Measurements from ENCODE around the gene PAX5. TPM values are rescaled to one million over a fixed set of nuclear protein-coding genes. Genes with fewer than 3 reads are reported as not detected.
"Not testable (repeated sequence)": the region's sequence is repeated elsewhere in the genome, so short reads cannot be mapped to it uniquely, and the experiment has no call there.

The PAX5 gene
- total RNA-seq, 1 donor from 2014 or later, result 1.3 TPM

GRCh38 chr9:37060833-37061232 lies 26.8 kb upstream of the PAX5 start:
- no peak for TF ChIP-seq CTCF (IDR thresholded peaks at IDR 0.05; ENCODE audit: unreplicated experiment)
- Mint-ChIP-seq H3K9me3 (ENCODE audit: unreplicated experiment) (no peaks in the 10 kb centered on the region), H3K4me3 (ENCODE audit: unreplicated experiment) (no peak overlapping the region), H3K27me3 (ENCODE audit: unreplicated experiment) (no peaks in the 10 kb centered on the region), H3K36me3 (ENCODE audit: low read depth, unreplicated experiment) (no peaks in the 10 kb centered on the region), H3K27ac (ENCODE audit: unreplicated experiment) (no peak overlapping the region), H3K4me1 (ENCODE audit: unreplicated experiment) (no peaks in the 10 kb centered on the region)
- no peak for DNase-seq (ENCODE audit: low spot score)

GRCh38 chr9:37056046-37056920 lies 22.2 kb upstream of the PAX5 start:
- Mint-ChIP-seq H3K4me1 (ENCODE audit: unreplicated experiment) (no peaks in the 10 kb centered on the region), H3K9me3 (ENCODE audit: unreplicated experiment) (no peaks in the 10 kb centered on the region), H3K36me3 (ENCODE audit: low read depth, unreplicated experiment) (no peaks in the 10 kb centered on the region), H3K27me3 (ENCODE audit: unreplicated experiment) (peaks cover 3% of the 10 kb centered on the region), H3K4me3 (ENCODE audit: unreplicated experiment) (no peak overlapping the region), H3K27ac (ENCODE audit: unreplicated experiment) (no peak overlapping the region)
- DNase-seq (ENCODE audit: low spot score), result no peak
- no peak for TF ChIP-seq CTCF (IDR thresholded peaks at IDR 0.05; ENCODE audit: unreplicated experiment)

- H3K27ac Mint-ChIP-seq (ENCODE audit: unreplicated experiment); DNase-seq (ENCODE audit: low spot score); H3K4me3 Mint-ChIP-seq (ENCODE audit: unreplicated experiment); H3K9me3 Mint-ChIP-seq (ENCODE audit: unreplicated experiment); H3K27me3 Mint-ChIP-seq (ENCODE audit: unreplicated experiment); H3K4me1 Mint-ChIP-seq (ENCODE audit: unreplicated experiment); H3K36me3 Mint-ChIP-seq (ENCODE audit: low read depth, unreplicated experiment): not testable (repeated sequence)
These were observed 20.3 kb upstream of the PAX5 start for GRCh38 chr9:37054363-37054720.

- no peak for DNase-seq (ENCODE audit: low spot score)
- Mint-ChIP-seq H3K27ac (ENCODE audit: unreplicated experiment) (no peak overlapping the region), H3K27me3 (ENCODE audit: unreplicated experiment) (peaks cover 3% of the 10 kb centered on the region), H3K36me3 (ENCODE audit: low read depth, unreplicated experiment) (no peaks in the 10 kb centered on the region), H3K9me3 (ENCODE audit: unreplicated experiment) (no peaks in the 10 kb centered on the region), H3K4me3 (ENCODE audit: unreplicated experiment) (no peak overlapping the region), H3K4me1 (ENCODE audit: unreplicated experiment) (no peaks in the 10 kb centered on the region)
- no peak for TF ChIP-seq CTCF (IDR thresholded peaks at IDR 0.05; ENCODE audit: unreplicated experiment)
These were observed 19.8 kb upstream of the PAX5 start for GRCh38 chr9:37053684-37054362.

- Mint-ChIP-seq H3K27me3 (ENCODE audit: unreplicated experiment) (no peaks in the 10 kb centered on the region), H3K9me3 (ENCODE audit: unreplicated experiment) (no peaks in the 10 kb centered on the region), H3K4me1 (ENCODE audit: unreplicated experiment) (no peaks in the 10 kb centered on the region), H3K4me3 (ENCODE audit: unreplicated experiment) (no peak overlapping the region), H3K27ac (ENCODE audit: unreplicated experiment) (no peak overlapping the region), H3K36me3 (ENCODE audit: low read depth, unreplicated experiment) (no peaks in the 10 kb centered on the region)
- DNase-seq (ENCODE audit: low spot score), result no peak
- no peak for TF ChIP-seq CTCF (IDR thresholded peaks at IDR 0.05; ENCODE audit: unreplicated experiment)
These were observed 12.6 kb upstream of the PAX5 start for GRCh38 chr9:37046683-37047082.

Measured in endothelial cell (in vitro differentiated cells).